HG02852 (cell line): Measurements from ENCODE around the gene MAGIX.

Experiments used
- ATAC-seq: cut with Tn5 transposase; IDR thresholded peaks from one replicate; pipeline ENCODE4 v1.9.1; 2021; ENCODE audit warnings: mild to moderate bottlenecking, moderate library complexity; ENCODE audit not compliant: unreplicated experiment

MAGIX gene

GRCh38 chrX:49204017-49204416 is 41.5 kb downstream of the MAGIX start:
- ATAC-seq, result no peak

GRCh38 chrX:49204709-49205108 is 42.2 kb downstream of the MAGIX start:
- no peak for ATAC-seq

GRCh38 chrX:49205443-49205842 is 42.9 kb downstream of the MAGIX start:
- ATAC-seq, result no peak

- ATAC-seq, result no peak
Measured at GRCh38 chrX:49206543-49206942, 44.0 kb downstream of the MAGIX start.

GRCh38 chrX:49208399-49208798 is 45.8 kb downstream of the MAGIX start:
- no peak for ATAC-seq

- no peak for ATAC-seq
Measured at GRCh38 chrX:49209434-49210251, 47.1 kb downstream of the MAGIX start.

GRCh38 chrX:49210406-49210805 is 47.8 kb downstream of the MAGIX start:
- ATAC-seq, result no peak

- no peak for ATAC-seq
Measured at GRCh38 chrX:49211074-49211473, 48.5 kb downstream of the MAGIX start.

- ATAC-seq, result no peak
Measured at GRCh38 chrX:49212209-49212608, 49.7 kb downstream of the MAGIX start.

GRCh38 chrX:49212861-49213260 is 50.3 kb downstream of the MAGIX start:
- ATAC-seq, result no peak

GRCh38 chrX:49214416-49214815 is 51.9 kb downstream of the MAGIX start:
- no peak for ATAC-seq

GRCh38 chrX:49214996-49215526 is 52.5 kb downstream of the MAGIX start:
- no peak for ATAC-seq
